HUDEP-2 (cell line): ENCODE results near the gene TMPRSS3.

ENCODE experiments used
- DNase-seq, 76 experiments: peaks; one replicate each; lab custom pipeline; 2025; ENCODE audit not compliant: unreplicated experiment in 76 of 76; lab: John Stamatoyannopoulos, UW

The TMPRSS3 gene

GRCh38 chr21:42356650-42357049 is 39.2 kb downstream of the TMPRSS3 start:
- no peak for DNase-seq

GRCh38 chr21:42356046-42356445 is 39.8 kb downstream of the TMPRSS3 start:
- DNase-seq: no peak

- no peak for DNase-seq
Observed at GRCh38 chr21:42353623-42354022, 42.2 kb downstream of the TMPRSS3 start.

- DNase-seq: no peak
Observed at GRCh38 chr21:42352441-42353095, 43.3 kb downstream of the TMPRSS3 start.

GRCh38 chr21:42351626-42352440 is 44.0 kb downstream of the TMPRSS3 start:
- DNase-seq: no peak

GRCh38 chr21:42350927-42351426 is 44.9 kb downstream of the TMPRSS3 start, which contains the start of gene TFF2:
TSS of gene TFF2 (minus strand) at chr21:42350994. CDS start at chr21:42350957, 37 bp downstream.
- no peak for DNase-seq

GRCh38 chr21:42350318-42350910 is 45.4 kb downstream of the TMPRSS3 start:
- no peak for DNase-seq

GRCh38 chr21:42349420-42350317 is 46.2 kb downstream of the TMPRSS3 start:
- no peak for DNase-seq

GRCh38 chr21:42348762-42349161 is 47.1 kb downstream of the TMPRSS3 start:
- no peak for DNase-seq

GRCh38 chr21:42347601-42348327 is 48.1 kb downstream of the TMPRSS3 start:
- no peak for DNase-seq

- no peak for DNase-seq
Observed at GRCh38 chr21:42346866-42347600, 48.8 kb downstream of the TMPRSS3 start.

- no peak for DNase-seq
Observed at GRCh38 chr21:42346441-42346840, 49.4 kb downstream of the TMPRSS3 start.

GRCh38 chr21:42344631-42345030 is 51.2 kb downstream of the TMPRSS3 start:
- DNase-seq: no peak

GRCh38 chr21:42343963-42344510 is 51.8 kb downstream of the TMPRSS3 start:
- DNase-seq: no peak

GRCh38 chr21:42343556-42343955 is 52.3 kb downstream of the TMPRSS3 start:
- DNase-seq: no peak

GRCh38 chr21:42343101-42343500 is 52.8 kb downstream of the TMPRSS3 start:
- DNase-seq: no peak

GRCh38 chr21:42341776-42342542 is 53.9 kb downstream of the TMPRSS3 start:
- DNase-seq: no peak
